Measurements from ENCODE around the gene CCR5. TPM values are rescaled to one million over a fixed set of nuclear protein-coding genes. Genes with fewer than 3 reads are reported as not detected.

Gene CCR5
- total and polyA plus RNA-seq, 2 of the 13 experiments (the other 11 are each of a cell fraction or from before 2014, with no cell fraction given) = not detected

- TF ChIP-seq ZBTB40 (IDR thresholded peaks at IDR 0.05) (no peak), ZBTB40 (CRISPR knock-in tag; IDR thresholded peaks at IDR 0.05) (no peak), ZNF34 (CRISPR knock-in tag; IDR thresholded peaks at IDR 0.05; ENCODE audit: borderline replicate concordance) (no peak)
Measured at GRCh38 chr3:46400846-46401245, 30.1 kb downstream of the CCR5 start (continued).

GRCh38 chr3:46401579-46401978 is 30.8 kb downstream of the CCR5 start:
- Histone ChIP-seq H3K9me3 (ENCODE audit: low read length) (no peaks in the 10 kb centered on the region), H4K20me1 (ENCODE audit: insufficient read depth, low read length) (no peaks in the 10 kb centered on the region), H3K9ac (ENCODE audit: insufficient read depth, low read depth, low read length) (no peak overlapping the region), H3K27ac (ENCODE audit: extremely low read length, insufficient read depth, low read length) (no peak overlapping the region), H3K27me3 (ENCODE audit: control insufficient read depth in 1 of 2, insufficient read depth in 2 of 2, low read length in 2 of 2) (peaks cover 0 to 13% of the 10 kb centered on the region in 2 experiments; a peak in 1 of 5 replicates), H3K4me1 (ENCODE audit: insufficient read depth, low read length) (no peaks in the 10 kb centered on the region), H3K79me2 (ENCODE audit: insufficient read depth, low read length) (no peaks in the 10 kb centered on the region), H3K4me3 (replicated peaks in 1 of 3; ENCODE audit: insufficient read depth in 1 of 3, low read depth in 2 of 3, low read length in 3 of 3) (no peak overlapping the region), H2AFZ (ENCODE audit: low read length) (no peak overlapping the region), H3K4me2 (ENCODE audit: low read depth, low read length) (no peak overlapping the region), H3K36me3 (replicated peaks in 1 of 2; ENCODE audit: control insufficient read depth in 1 of 2, insufficient read depth in 2 of 2, low read length in 2 of 2) (no peaks in the 10 kb centered on the region)
- WGBS (ENCODE audit: low lambda C conversion rate) = 69% methylated on average over 2 of the region's 2 CpGs
- ChIA-PET CTCF (ENCODE audit: low intra/inter-chr PET ratio, low total read pairs) (no interaction called here), POLR2A (no interaction called here)
- DNase-seq (ENCODE audit: low spot score) (no peak), ATAC-seq (no peak), FAIRE-seq (no peak)
- no TSS peak for BruUV-seq (replicated peaks)
- in situ Hi-C loops (cut with HindIII; ENCODE audit: extremely low pct_ligation_motif_present, low pct_unique_long_range_greater_than_20kb) (no loop called here), intact Hi-C loops (cut with micrococcal nuclease; ENCODE audit: unreplicated experiment) (no loop called here)
- TF ChIP-seq ZNF414 (CRISPR knock-in tag; IDR thresholded peaks at IDR 0.05) = no peak
- no peak for TF ChIP-seq BCLAF1 (IDR thresholded peaks at IDR 0.05)
- TF ChIP-seq ZNF496 (CRISPR knock-in tag; IDR thresholded peaks at IDR 0.05; ENCODE audit: insufficient replicate concordance) = no peak
- TF ChIP-seq HOXD1 (CRISPR knock-in tag; IDR thresholded peaks at IDR 0.05) = no peak
- TF ChIP-seq NFE2L2 (IDR thresholded peaks at IDR 0.05; ENCODE audit: low read length) = no peak
- no peak for TF ChIP-seq ZNF207 (IDR thresholded peaks at IDR 0.05; ENCODE audit: borderline replicate concordance)
- TF ChIP-seq ZNF556 (CRISPR knock-in tag; IDR thresholded peaks at IDR 0.05; ENCODE audit: borderline replicate concordance) = no peak
- no peak for TF ChIP-seq GLI4 (CRISPR knock-in tag; IDR thresholded peaks at IDR 0.05; ENCODE audit: borderline replicate concordance)
- TF ChIP-seq TBP (CRISPR knock-in tag; IDR thresholded peaks at IDR 0.05) = no peak
